ENCODE data around the gene ATN1. TPM values are rescaled to one million over a fixed set of nuclear protein-coding genes. Genes with fewer than 3 reads are reported as not detected.

ATN1 gene
- total RNA-seq, 2 experiments from 2014 or later = 0.98 to 6.7 TPM

DNA sequence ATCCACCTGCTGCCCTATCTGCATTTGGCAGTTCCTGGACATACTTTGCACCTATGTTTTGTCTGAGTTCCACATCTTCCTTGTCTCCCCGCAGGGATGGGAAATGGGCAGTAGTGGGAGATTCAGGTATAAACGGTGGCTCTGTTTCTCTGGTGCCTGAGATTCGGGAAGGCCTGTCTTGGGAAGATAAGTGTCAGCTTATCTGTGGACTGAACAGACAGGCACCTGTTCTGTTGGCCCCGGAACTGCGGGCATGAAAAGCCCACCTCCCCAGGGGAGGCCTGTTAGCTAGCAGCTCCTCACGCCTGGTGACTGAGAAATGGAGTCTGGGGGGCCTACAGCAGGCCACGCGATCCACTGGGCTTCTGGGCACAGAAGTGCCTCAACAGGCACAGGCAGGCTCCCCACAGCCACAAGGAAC, 36.9 kb downstream of the ATN1 start:
- DNase-seq (ENCODE audit: low spot score) = no peak
- Histone ChIP-seq H3K4me1 (ENCODE audit: insufficient read depth, low read length, poor library complexity, severe bottlenecking) (peaks cover 74% of the 10 kb centered on the region), H3K4me2 (ENCODE audit: low read length) (peak overlapping the region; percentile 17; the same call in 1 of the 2 replicates), H3K4me3 (ENCODE audit: low read depth, low read length, poor library complexity, severe bottlenecking) (no peak overlapping the region), H3K27ac (ENCODE audit: low read depth, low read length, poor library complexity, severe bottlenecking) (peak overlapping the region; percentile 64), H2AFZ (ENCODE audit: low read length) (no peak overlapping the region), H4K20me1 (ENCODE audit: insufficient read depth, low read length) (0 out of 2 replicates have a peak, but pooled peaks cover 3% of the 10 kb centered on the region), H3K79me2 (ENCODE audit: insufficient read depth, low read depth, low read length) (peaks cover 22% of the 10 kb centered on the region), H3K9me3 (ENCODE audit: low read length) (no peaks in the 10 kb centered on the region), H3K36me3 (ENCODE audit: insufficient read depth, low read length) (peaks cover 59% of the 10 kb centered on the region), H3K9me2 (ENCODE audit: insufficient read depth, low read length) (no peaks in the 10 kb centered on the region)
- CTCF ChIA-PET (ENCODE audit: unreplicated experiment) = interaction anchor here (0.7 to 10.6 kb wide), 2 partner anchors 14 to 19 kb away, joined by 3 to 110 read pairs; partner anchors contain the start of genes C12orf57, PTPN6 and RNU7-1
- POLR2A ChIA-PET = interaction anchor here (0.5 to 3.8 kb wide), 7 partner anchors 10 to 92 kb away, joined by 3 to 55 read pairs (median 4); partner anchors contain the start of genes C12orf57, RNU7-1 and SPSB2
- TF ChIP-seq EZH2phosphoT487 (IDR thresholded peaks at IDR 0.05; ENCODE audit: borderline replicate concordance, low read depth, low read length) (no peak), CTCF (conservative IDR thresholded peaks at IDR 0.05; ENCODE audit: low read length) (no peak)
- intact Hi-C loops (cut with micrococcal nuclease; ENCODE audit: unreplicated experiment) = loop anchor here (1.0 to 5.0 kb wide), 3 partner anchors 20 to 92 kb away; partner anchors contain the start of genes C12orf57 and SPSB2
- BruUV-seq (replicated peaks) = no TSS peak

DNA sequence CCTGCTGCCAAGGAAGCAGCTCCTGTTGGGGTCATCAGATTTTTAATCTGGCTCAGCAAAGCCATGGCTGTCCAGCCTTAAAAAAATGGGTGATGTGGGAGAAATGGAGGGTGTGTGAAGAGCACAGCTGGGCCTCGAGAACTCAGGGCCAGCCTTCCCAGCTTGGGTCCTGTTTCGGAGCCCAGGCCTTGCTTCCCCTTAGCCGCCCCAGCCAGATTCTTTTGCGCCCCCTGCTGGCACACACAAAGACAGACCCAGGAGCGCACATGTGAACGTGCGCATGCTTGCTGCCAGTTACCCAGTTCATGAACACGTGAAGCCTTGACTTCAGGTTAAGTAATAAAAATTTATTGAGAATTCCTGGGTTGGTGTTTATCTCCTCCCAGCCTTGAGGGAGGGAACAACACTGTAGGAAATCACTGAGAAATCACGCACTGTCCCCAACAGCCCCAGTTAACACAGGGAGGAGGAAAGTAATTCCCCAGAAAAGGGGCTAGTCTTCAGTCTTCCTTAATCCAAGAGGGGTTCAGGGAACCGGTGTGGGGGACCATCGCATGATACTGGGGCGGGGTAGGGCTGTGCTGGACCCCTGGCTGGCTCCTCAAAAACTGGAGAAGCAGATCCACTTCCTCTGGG, 37.4 kb downstream of the ATN1 start:
- intact Hi-C loops (cut with micrococcal nuclease; ENCODE audit: unreplicated experiment) = loop anchor here (1.0 kb wide), 2 partner anchors 21 to 43 kb away; partner anchors contain the start of gene C12orf57
- TF ChIP-seq EZH2phosphoT487 (IDR thresholded peaks at IDR 0.05; ENCODE audit: borderline replicate concordance, low read depth, low read length) = no peak
- TF ChIP-seq CTCF (conservative IDR thresholded peaks at IDR 0.05; ENCODE audit: low read length) = peak; percentile 98
- Histone ChIP-seq H3K4me2 (ENCODE audit: low read length) (peak overlapping the region; percentile 17), H3K9me3 (ENCODE audit: low read length) (no peaks in the 10 kb centered on the region), H3K36me3 (ENCODE audit: insufficient read depth, low read length) (peaks cover 64% of the 10 kb centered on the region), H3K9me2 (ENCODE audit: insufficient read depth, low read length) (no peaks in the 10 kb centered on the region), H3K4me3 (ENCODE audit: low read depth, low read length, poor library complexity, severe bottlenecking) (no peak overlapping the region), H2AFZ (ENCODE audit: low read length) (no peak overlapping the region), H4K20me1 (ENCODE audit: insufficient read depth, low read length) (0 out of 2 replicates have a peak, but pooled peaks cover 3% of the 10 kb centered on the region), H3K4me1 (ENCODE audit: insufficient read depth, low read length, poor library complexity, severe bottlenecking) (peaks cover 69% of the 10 kb centered on the region), H3K27ac (ENCODE audit: low read depth, low read length, poor library complexity, severe bottlenecking) (peak overlapping the region; percentile 64), H3K79me2 (ENCODE audit: insufficient read depth, low read depth, low read length) (peaks cover 27% of the 10 kb centered on the region)
- no TSS peak for BruUV-seq (replicated peaks)
- peak; percentile 86 for DNase-seq (ENCODE audit: low spot score)
- ChIA-PET CTCF (ENCODE audit: unreplicated experiment) (interaction anchor here (10.6 kb wide), 1 partner anchor 20 kb away, joined by 110 read pairs; the partner anchor contains the start of genes C12orf57 and RNU7-1), POLR2A (interaction anchor here (0.7 to 3.8 kb wide), 5 partner anchors 11 to 92 kb away, joined by 3 to 55 read pairs (median 3); partner anchors contain the start of genes C12orf57, RNU7-1 and SPSB2)

All from OCI-LY7 (cell line).